AG09319 (cell line): ENCODE data around the gene FEZF1.

Experiments used
- DNase-seq: peaks from one replicate; pipeline ENCODE4 v3.0.0-alpha.2; 2010; ENCODE audit warnings: low read depth; ENCODE audit errors: extremely low read depth
- TF ChIP-seq, protein P1 (sequence below): IDR thresholded peaks from 2 replicates; pipeline ENCODE4 v1.5.1; 2011; ENCODE audit warnings: low read depth, mild to moderate bottlenecking, inconsistent platforms, low read length, moderate library complexity

The FEZF1 gene

DNA sequence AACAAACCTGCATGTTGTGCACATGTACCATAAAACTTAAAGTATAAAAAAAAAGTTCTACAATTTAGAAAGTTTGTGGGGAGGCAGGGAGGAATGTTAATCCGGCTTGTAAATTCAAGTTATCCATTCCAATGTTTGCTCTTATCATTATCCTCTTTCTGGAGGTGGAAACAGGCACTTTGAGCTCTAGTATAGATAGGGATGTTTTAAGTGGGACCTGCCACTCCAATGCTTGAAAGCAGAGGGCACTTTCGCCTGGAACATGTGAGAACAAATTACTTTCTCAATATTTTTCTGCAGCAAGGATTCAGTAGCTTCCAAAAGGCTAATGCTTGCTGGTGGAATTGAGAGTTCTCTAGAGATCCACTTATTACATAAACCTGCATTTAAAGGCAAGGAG is 45.6 kb downstream of the FEZF1 start:
- DNase-seq = no peak
- TF ChIP-seq, protein P1, sequence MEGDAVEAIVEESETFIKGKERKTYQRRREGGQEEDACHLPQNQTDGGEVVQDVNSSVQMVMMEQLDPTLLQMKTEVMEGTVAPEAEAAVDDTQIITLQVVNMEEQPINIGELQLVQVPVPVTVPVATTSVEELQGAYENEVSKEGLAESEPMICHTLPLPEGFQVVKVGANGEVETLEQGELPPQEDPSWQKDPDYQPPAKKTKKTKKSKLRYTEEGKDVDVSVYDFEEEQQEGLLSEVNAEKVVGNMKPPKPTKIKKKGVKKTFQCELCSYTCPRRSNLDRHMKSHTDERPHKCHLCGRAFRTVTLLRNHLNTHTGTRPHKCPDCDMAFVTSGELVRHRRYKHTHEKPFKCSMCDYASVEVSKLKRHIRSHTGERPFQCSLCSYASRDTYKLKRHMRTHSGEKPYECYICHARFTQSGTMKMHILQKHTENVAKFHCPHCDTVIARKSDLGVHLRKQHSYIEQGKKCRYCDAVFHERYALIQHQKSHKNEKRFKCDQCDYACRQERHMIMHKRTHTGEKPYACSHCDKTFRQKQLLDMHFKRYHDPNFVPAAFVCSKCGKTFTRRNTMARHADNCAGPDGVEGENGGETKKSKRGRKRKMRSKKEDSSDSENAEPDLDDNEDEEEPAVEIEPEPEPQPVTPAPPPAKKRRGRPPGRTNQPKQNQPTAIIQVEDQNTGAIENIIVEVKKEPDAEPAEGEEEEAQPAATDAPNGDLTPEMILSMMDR = no peak

DNA sequence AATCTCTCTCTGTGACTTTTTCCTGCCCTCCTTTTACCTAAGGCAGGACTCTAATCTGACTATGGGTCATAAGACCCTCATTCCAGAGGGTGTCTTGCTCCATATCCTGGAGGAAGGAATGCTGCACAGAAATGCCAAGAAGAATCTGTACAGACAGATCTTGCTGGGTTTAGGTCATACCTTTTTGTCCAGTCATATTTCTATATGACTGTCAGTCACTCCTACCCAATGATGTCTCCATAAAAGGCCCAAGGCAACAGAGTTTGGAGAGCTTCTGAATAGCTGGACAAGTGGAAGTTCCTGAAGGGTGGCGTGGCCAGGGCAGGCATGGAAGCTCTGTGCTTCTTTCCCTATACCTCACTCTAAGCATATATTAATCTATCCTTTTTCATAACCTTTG is 47.5 kb downstream of the FEZF1 start:
- no peak for DNase-seq
- TF ChIP-seq, protein P1 = no peak

DNA sequence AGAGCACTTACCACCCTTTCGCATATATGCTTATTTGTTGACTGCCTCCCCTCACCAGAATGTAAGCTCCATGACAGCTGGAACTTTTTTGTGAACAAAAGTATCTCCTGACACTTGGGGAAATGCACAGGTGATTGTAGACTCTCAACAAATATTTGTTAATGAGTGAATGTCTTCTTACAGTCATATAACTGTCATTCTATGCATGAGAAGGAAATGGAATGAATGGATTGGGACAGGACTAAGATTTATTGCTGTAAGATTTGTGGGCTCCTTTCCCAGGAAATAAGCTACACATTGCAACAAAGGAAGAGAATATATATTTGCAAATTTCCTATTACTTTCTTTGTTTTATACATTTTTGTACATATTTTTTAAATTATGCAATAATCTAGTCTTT is 48.5 kb downstream of the FEZF1 start:
- TF ChIP-seq, protein P1 = no peak
- DNase-seq = no peak

DNA sequence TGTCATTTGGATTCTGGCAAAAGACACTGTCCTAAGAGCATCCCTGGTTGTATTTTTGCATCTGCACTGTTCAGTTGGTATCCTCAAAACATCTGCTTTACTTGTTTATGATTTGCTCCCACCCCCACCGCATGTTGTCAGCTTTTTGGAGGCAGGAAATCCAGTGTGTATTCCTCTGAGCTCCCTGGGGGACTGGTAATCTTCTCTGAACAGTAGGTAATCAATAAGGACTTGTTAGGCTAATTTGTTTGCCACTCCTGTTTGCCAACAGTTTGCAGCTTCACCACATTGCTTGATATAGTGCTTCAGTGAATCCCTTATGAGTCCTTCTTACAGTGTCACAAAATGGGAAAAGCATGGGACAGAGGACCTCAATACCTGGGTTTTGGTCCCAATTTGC is 49.1 kb downstream of the FEZF1 start:
- DNase-seq = no peak
- TF ChIP-seq, protein P1 = no peak
